IMR-90 (cell line): ENCODE measurements around the gene TTC7B. TPM values are rescaled to one million over a fixed set of nuclear protein-coding genes. Genes with fewer than 3 reads are reported as not detected.

ENCODE experiments used
- ATAC-seq: fragments of 200-7000 bp; cut with Tn5 transposase; 2 replicates; pipeline ENCODE4 v1.9.1; 2020; ENCODE audit warnings: low read depth, mild to moderate bottlenecking, moderate library complexity
- BruUV-seq: library from RNA; stranded (reverse); fragments of 400-500 nt; replicated peaks from 2 replicates; lab custom pipeline; 2021; lab: Mats Ljungman, UMichigan
- CTCF ChIA-PET: fragments of 300-600 bp; formaldehyde crosslinking; extraction: SDS; loops from one replicate; lab custom pipeline; 2021; ENCODE audit warnings: antibody characterized with exemption; lab: Yijun Ruan, JAX
- POLR2A ChIA-PET: fragments of 300-600 bp; sonication (Branson Sonifier 250); formaldehyde crosslinking; loops from one replicate; lab custom pipeline; 2022; ENCODE audit warnings: antibody characterized with exemption; ENCODE audit not compliant: unreplicated experiment; lab: Charles Lee
- DNase-seq: peaks from one replicate; pipeline ENCODE4 v3.0.0; 2013
- H2AFZ ChIP-seq: replicated peaks from 2 replicates; pipeline ENCODE3; 2013; ENCODE audit warnings: low read length, mild to moderate bottlenecking; ENCODE audit not compliant: poor library complexity
- H2AK5ac ChIP-seq: 2 replicates; pipeline ENCODE4 v1.6.1; 2013; ENCODE audit warnings: low read depth, low read length, inconsistent platforms
- H2AK9ac ChIP-seq: replicated peaks from 2 replicates; pipeline ENCODE3; 2013; ENCODE audit warnings: mild to moderate bottlenecking, low read depth, low read length, moderate library complexity; ENCODE audit not compliant: poor library complexity
- H2BK120ac ChIP-seq: 2 replicates; pipeline ENCODE4 v1.6.1; 2013; ENCODE audit warnings: low read depth, low read length, inconsistent platforms
- H2BK15ac ChIP-seq: 3 replicates; pipeline ENCODE4 v1.6.1; 2013; ENCODE audit warnings: low read depth, low read length, inconsistent platforms
- H2BK20ac ChIP-seq: 2 replicates; pipeline ENCODE4 v1.6.1; 2013; ENCODE audit warnings: low read depth, mild to moderate bottlenecking, inconsistent platforms, low read length, moderate library complexity
- H2BK5ac ChIP-seq: 2 replicates; pipeline ENCODE4 v1.6.1; 2013; ENCODE audit warnings: mild to moderate bottlenecking, low read depth, low read length, inconsistent platforms; ENCODE audit not compliant: poor library complexity, severe bottlenecking
- H3K14ac ChIP-seq: replicated peaks from 2 replicates; pipeline ENCODE4 v1.6.1; 2013; ENCODE audit warnings: low read depth, low read length, inconsistent platforms
- H3K18ac ChIP-seq: 2 replicates; pipeline ENCODE4 v1.6.1; 2013; ENCODE audit warnings: low read depth, low read length, control low read depth
- H3K23ac ChIP-seq: 2 replicates; pipeline ENCODE4 v1.6.1; 2013; ENCODE audit warnings: low read depth, low read length, inconsistent platforms
- H3K27ac ChIP-seq: 2 replicates; pipeline ENCODE4 v1.5.1; 2013; ENCODE audit warnings: mild to moderate bottlenecking, control low read depth, low read length; ENCODE audit not compliant: insufficient read depth
- H3K27me3 ChIP-seq: 2 replicates; pipeline ENCODE4 v1.6.1; 2013; ENCODE audit warnings: low read length; ENCODE audit not compliant: control insufficient read depth, insufficient read depth
- H3K36me3 ChIP-seq: 2 replicates; pipeline ENCODE4 v1.6.1; 2013; ENCODE audit warnings: low read length, mixed read lengths; ENCODE audit not compliant: control insufficient read depth, insufficient read depth
- H3K4ac ChIP-seq: 2 replicates; pipeline ENCODE4 v1.6.1; 2013; ENCODE audit warnings: low read depth, low read length, inconsistent platforms
- H3K4me1 ChIP-seq: 2 replicates; pipeline ENCODE4 v1.6.1; 2013; ENCODE audit warnings: low read length, mixed read lengths; ENCODE audit not compliant: control insufficient read depth, insufficient read depth
- H3K4me2 ChIP-seq: 2 replicates; pipeline ENCODE4 v1.6.1; 2013; ENCODE audit warnings: low read depth, mild to moderate bottlenecking, control low read depth, low read length, moderate library complexity
- H3K4me3 ChIP-seq: 2 replicates; pipeline ENCODE4 v1.5.1; 2013; ENCODE audit warnings: low read depth, mild to moderate bottlenecking, control low read depth, low read length, moderate library complexity; ENCODE audit not compliant: insufficient read depth
- H3K56ac ChIP-seq: 2 replicates; pipeline ENCODE4 v1.6.1; 2013; ENCODE audit warnings: low read length, inconsistent platforms; ENCODE audit not compliant: insufficient read depth; ENCODE audit errors: extremely low read depth
- H3K79me1 ChIP-seq, 2 experiments: 2 replicates each; pipeline ENCODE4 v1.6.1; 2013; ENCODE audit warnings: low read length in 2 of 2, inconsistent platforms in 1 of 2, low read depth in 1 of 2
- H3K9ac ChIP-seq: 2 replicates; pipeline ENCODE4 v1.6.1; 2013; ENCODE audit warnings: low read depth, low read length, control low read depth
- H3K9me1 ChIP-seq: 2 replicates; pipeline ENCODE4 v1.6.1; 2013; ENCODE audit warnings: low read length, inconsistent platforms; ENCODE audit not compliant: insufficient read depth
- H3K9me3 ChIP-seq: 2 replicates; pipeline ENCODE4 v1.6.1; 2013; ENCODE audit warnings: low read length; ENCODE audit not compliant: control insufficient read depth, insufficient read depth
- H4K20me1 ChIP-seq: 2 replicates; pipeline ENCODE4 v1.6.1; 2013; ENCODE audit warnings: low read length, inconsistent platforms; ENCODE audit not compliant: insufficient read depth
- H4K5ac ChIP-seq: 2 replicates; pipeline ENCODE4 v1.6.1; 2013; ENCODE audit warnings: mild to moderate bottlenecking, low read depth, low read length, control low read depth
- H4K8ac ChIP-seq, 2 experiments: 2 replicates each; pipeline ENCODE4 v1.6.1; 2013; ENCODE audit warnings: low read depth in 2 of 2, low read length in 2 of 2, control low read depth in 1 of 2, inconsistent platforms in 1 of 2
- H4K91ac ChIP-seq: 2 replicates; pipeline ENCODE4 v1.6.1; 2013; ENCODE audit warnings: low read depth, low read length, inconsistent platforms; ENCODE audit not compliant: insufficient read depth
- BHLHE40 ChIP-seq: fragments of 150-350 bp; IDR thresholded peaks from 2 replicates; pipeline ENCODE4 v1.6.1; 2016; ENCODE audit warnings: mild to moderate bottlenecking, low read depth, low read length
- CEBPB ChIP-seq: IDR thresholded peaks from 2 replicates; pipeline ENCODE4 v1.6.1; 2012; ENCODE audit warnings: low read depth, low read length, improper control_type of control experiment
- CHD1 ChIP-seq: IDR thresholded peaks from 2 replicates; pipeline ENCODE4 v1.6.1; 2012; ENCODE audit warnings: low read depth, low read length, improper control_type of control experiment
- FOS ChIP-seq: fragments of 150-350 bp; IDR thresholded peaks from 2 replicates; pipeline ENCODE4 v1.6.1; 2016; ENCODE audit warnings: low read depth, low read length
- MAFK ChIP-seq: IDR thresholded peaks from 2 replicates; pipeline ENCODE4 v1.6.1; 2012; ENCODE audit warnings: low read depth, low read length, improper control_type of control experiment
- MAZ ChIP-seq: IDR thresholded peaks from 2 replicates; pipeline ENCODE4 v1.6.1; 2012; ENCODE audit warnings: low read depth, mild to moderate bottlenecking, low read length, improper control_type of control experiment, moderate library complexity, borderline replicate concordance
- MXI1 ChIP-seq: IDR thresholded peaks from 2 replicates; pipeline ENCODE4 v1.6.1; 2012; ENCODE audit warnings: low read depth, mild to moderate bottlenecking, low read length, moderate library complexity, borderline replicate concordance
- NFE2L2 ChIP-seq: fragments of 150-350 bp; IDR thresholded peaks from 2 replicates; pipeline ENCODE4 v1.6.1; 2016; ENCODE audit warnings: low read depth, mild to moderate bottlenecking, low read length
- POLR2A ChIP-seq: IDR thresholded peaks from 2 replicates; pipeline ENCODE4 v1.6.1; 2012; ENCODE audit warnings: mild to moderate bottlenecking, low read depth, low read length
- RAD21 ChIP-seq: IDR thresholded peaks from 2 replicates; pipeline ENCODE4 v1.6.1; 2012; ENCODE audit warnings: low read length, improper control_type of control experiment
- RCOR1 ChIP-seq: IDR thresholded peaks from 2 replicates; pipeline ENCODE4 v1.6.1; 2012; ENCODE audit warnings: mild to moderate bottlenecking, low read length, improper control_type of control experiment; ENCODE audit not compliant: insufficient replicate concordance
- SMC3 ChIP-seq: fragments of 150-350 bp; IDR thresholded peaks from 2 replicates; pipeline ENCODE4 v1.6.1; 2016; ENCODE audit warnings: low read depth, mild to moderate bottlenecking, antibody characterized with exemption, low read length, moderate library complexity
- WGBS, 2 experiments: methylation state at CpG; one replicate each; pipeline versions ENCODE4 v1.1.5 to v1.1.7; 2013; ENCODE audit warnings: missing lambda C conversion rate in 2 of 2; ENCODE audit not compliant: insufficient read length in 1 of 2; ENCODE audit errors: extremely low coverage in 2 of 2; 5-methylcytosine and 5-hydroxymethylcytosine counted together
- dilution Hi-C: fragments of 300-500 bp; cut with HindIII; formaldehyde crosslinking; loops from one replicate; pipeline ENCODE4 v1.14.3; 2018; ENCODE audit warnings: low sequenced_read_pairs; ENCODE audit not compliant: unreplicated experiment
- in situ Hi-C: fragments of 300-500 bp; cut with MboI; formaldehyde crosslinking; loops from 3 replicates; pipeline ENCODE4 v1.14.3; 2019; ENCODE audit warnings: low sequenced_read_pairs, inconsistent platforms, mixed read lengths
- intact Hi-C: fragments of 100-400 bp; cut with micrococcal nuclease; formaldehyde crosslinking; loops from 2 replicates; pipeline ENCODE4 v1.10.0; 2022
- polyA plus RNA-seq, 3 experiments: library from polyadenylated mRNA; depleted of rRNA; stranded (reverse); fragments of >200 nt; gene quantifications; 2 replicates each; pipeline ENCODE4 v1.2.3, GENCODE V29; 2012; ENCODE audit warnings: low replicate concordance in 1 of 3
- total RNA-seq: library from RNA; depleted of rRNA; stranded (reverse); fragments of >200 nt; gene quantifications from 2 replicates; pipeline ENCODE4 v1.2.3, GENCODE V29; 2012
- TF ChIP-seq, protein P1 (sequence below): conservative IDR thresholded peaks from 2 replicates; pipeline ENCODE4 v1.5.1; 2012; ENCODE audit warnings: mild to moderate bottlenecking, low read depth, low read length, improper control_type of control experiment
- TF ChIP-seq, protein P2 (sequence below): fragments of 150-350 bp; IDR thresholded peaks from 2 replicates; pipeline ENCODE4 v1.6.1; 2016; ENCODE audit warnings: low read depth, mild to moderate bottlenecking, low read length, moderate library complexity, borderline replicate concordance
- TF ChIP-seq, protein P3 (sequence below): fragments of 150-350 bp; IDR thresholded peaks from 2 replicates; pipeline ENCODE4 v1.6.1; 2017; ENCODE audit warnings: mild to moderate bottlenecking, antibody characterized with exemption, low read length, low read depth

Gene TTC7B
- total and polyA plus RNA-seq, 2 of the 4 experiments (the other 2 are of a cell fraction) = 18.1 to 35.3 TPM

DNA sequence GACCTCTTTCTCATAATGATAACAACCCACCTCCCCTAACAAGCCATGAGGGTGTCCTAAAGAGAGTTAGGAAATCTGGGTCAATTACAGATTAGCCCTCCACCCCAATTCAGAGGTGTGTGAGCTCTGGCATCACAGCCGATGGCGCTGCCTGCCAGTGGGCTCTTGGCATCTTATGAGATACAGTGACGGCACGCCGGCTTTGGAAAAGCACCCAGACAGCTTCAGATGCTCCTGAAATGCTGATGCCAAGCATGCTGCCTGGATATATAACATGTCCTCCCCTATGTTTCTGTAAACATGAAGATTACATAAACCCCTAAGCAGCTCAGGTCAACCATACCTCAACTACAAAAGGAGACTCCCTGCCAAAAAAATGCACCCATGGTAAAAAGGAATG, 152.6 kb downstream of the TTC7B start:
- Histone ChIP-seq H3K79me1 (no peaks in the 10 kb centered on the region), H3K9me3 (no peaks in the 10 kb centered on the region), H2AK9ac (no peak overlapping the region), H2BK15ac (no peak overlapping the region), H2BK120ac (no peak overlapping the region), H2BK20ac (no peak overlapping the region), H3K4me1 (peaks cover 11% of the 10 kb centered on the region; the same call in 1 of the 2 replicates), H3K9me1 (no peaks in the 10 kb centered on the region), H4K91ac (no peak overlapping the region), H3K27ac (no peak overlapping the region), H3K18ac (no peak overlapping the region), H3K4me3 (no peak overlapping the region), H3K9ac (no peak overlapping the region), H3K36me3 (no peaks in the 10 kb centered on the region), H2BK5ac (no peak overlapping the region), H4K8ac (no peak overlapping the region), H4K20me1 (0 out of 2 replicates have a peak, but pooled peaks cover 2% of the 10 kb centered on the region), H2AK5ac (no peak overlapping the region), H4K5ac (no peak overlapping the region), H3K23ac (no peak overlapping the region), H3K56ac (no peak overlapping the region), H3K27me3 (no peaks in the 10 kb centered on the region), H3K14ac (no peak overlapping the region), H2AFZ (no peak overlapping the region), H3K4ac (no peak overlapping the region), H3K4me2 (no peak overlapping the region)
- no TSS peak for BruUV-seq
- no peak for DNase-seq
- no peak for ATAC-seq
- ChIA-PET POLR2A (no interaction called here), CTCF (no interaction called here)
- intact Hi-C loops = no loop called here
- WGBS, 2 experiments = no CpG with 5 or more reads among the region's 5 CpGs
- TF ChIP-seq MXI1 (no peak), CHD1 (no peak), BHLHE40 (no peak), FOS (no peak), MAZ (no peak), RCOR1 (no peak), RAD21 (no peak), POLR2A (no peak), CEBPB (no peak), NFE2L2 (no peak), MAFK (no peak), SMC3 (no peak)
- TF ChIP-seq, protein P1, sequence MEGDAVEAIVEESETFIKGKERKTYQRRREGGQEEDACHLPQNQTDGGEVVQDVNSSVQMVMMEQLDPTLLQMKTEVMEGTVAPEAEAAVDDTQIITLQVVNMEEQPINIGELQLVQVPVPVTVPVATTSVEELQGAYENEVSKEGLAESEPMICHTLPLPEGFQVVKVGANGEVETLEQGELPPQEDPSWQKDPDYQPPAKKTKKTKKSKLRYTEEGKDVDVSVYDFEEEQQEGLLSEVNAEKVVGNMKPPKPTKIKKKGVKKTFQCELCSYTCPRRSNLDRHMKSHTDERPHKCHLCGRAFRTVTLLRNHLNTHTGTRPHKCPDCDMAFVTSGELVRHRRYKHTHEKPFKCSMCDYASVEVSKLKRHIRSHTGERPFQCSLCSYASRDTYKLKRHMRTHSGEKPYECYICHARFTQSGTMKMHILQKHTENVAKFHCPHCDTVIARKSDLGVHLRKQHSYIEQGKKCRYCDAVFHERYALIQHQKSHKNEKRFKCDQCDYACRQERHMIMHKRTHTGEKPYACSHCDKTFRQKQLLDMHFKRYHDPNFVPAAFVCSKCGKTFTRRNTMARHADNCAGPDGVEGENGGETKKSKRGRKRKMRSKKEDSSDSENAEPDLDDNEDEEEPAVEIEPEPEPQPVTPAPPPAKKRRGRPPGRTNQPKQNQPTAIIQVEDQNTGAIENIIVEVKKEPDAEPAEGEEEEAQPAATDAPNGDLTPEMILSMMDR = no peak
- TF ChIP-seq, protein P2, sequence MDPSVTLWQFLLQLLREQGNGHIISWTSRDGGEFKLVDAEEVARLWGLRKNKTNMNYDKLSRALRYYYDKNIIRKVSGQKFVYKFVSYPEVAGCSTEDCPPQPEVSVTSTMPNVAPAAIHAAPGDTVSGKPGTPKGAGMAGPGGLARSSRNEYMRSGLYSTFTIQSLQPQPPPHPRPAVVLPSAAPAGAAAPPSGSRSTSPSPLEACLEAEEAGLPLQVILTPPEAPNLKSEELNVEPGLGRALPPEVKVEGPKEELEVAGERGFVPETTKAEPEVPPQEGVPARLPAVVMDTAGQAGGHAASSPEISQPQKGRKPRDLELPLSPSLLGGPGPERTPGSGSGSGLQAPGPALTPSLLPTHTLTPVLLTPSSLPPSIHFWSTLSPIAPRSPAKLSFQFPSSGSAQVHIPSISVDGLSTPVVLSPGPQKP = no peak
- TF ChIP-seq, protein P3, sequence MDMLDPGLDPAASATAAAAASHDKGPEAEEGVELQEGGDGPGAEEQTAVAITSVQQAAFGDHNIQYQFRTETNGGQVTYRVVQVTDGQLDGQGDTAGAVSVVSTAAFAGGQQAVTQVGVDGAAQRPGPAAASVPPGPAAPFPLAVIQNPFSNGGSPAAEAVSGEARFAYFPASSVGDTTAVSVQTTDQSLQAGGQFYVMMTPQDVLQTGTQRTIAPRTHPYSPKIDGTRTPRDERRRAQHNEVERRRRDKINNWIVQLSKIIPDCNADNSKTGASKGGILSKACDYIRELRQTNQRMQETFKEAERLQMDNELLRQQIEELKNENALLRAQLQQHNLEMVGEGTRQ = no peak
- dilution Hi-C loops = no loop called here
- in situ Hi-C loops = no loop called here
